PFSK-1 (cell line): ENCODE data around the gene CORO2B.

Source experiments
- FOXP2 ChIP-seq: optimal IDR thresholded peaks from 2 replicates; pipeline ENCODE3; 2011; ENCODE audit warnings: borderline replicate concordance, control low read depth, inconsistent platforms; ENCODE audit not compliant: insufficient read depth; ENCODE audit errors: extremely low read length, extremely low read depth
- POLR2AphosphoS5 ChIP-seq: IDR thresholded peaks from 2 replicates; pipeline ENCODE4 v1.6.1; 2012; ENCODE audit warnings: low read depth, mild to moderate bottlenecking, control low read depth, low read length, moderate library complexity
- REST ChIP-seq, 2 experiments: IDR thresholded peaks; 2 replicates each; pipeline versions ENCODE4 v1.6.1 to v1.8.0; 2011 to 2012; ENCODE audit warnings: low read depth in 2 of 2, low read length in 2 of 2, control low read depth in 1 of 2, inconsistent platforms in 1 of 2, mild to moderate bottlenecking in 1 of 2, moderate library complexity in 1 of 2; ENCODE audit not compliant: insufficient read depth in 1 of 2
- SIN3A ChIP-seq: IDR thresholded peaks from 2 replicates; pipeline ENCODE4 v1.6.1; 2012; ENCODE audit warnings: mild to moderate bottlenecking, low read length, moderate library complexity, borderline replicate concordance; ENCODE audit not compliant: insufficient read depth
- TAF1 ChIP-seq: IDR thresholded peaks from 2 replicates; pipeline ENCODE4 v1.6.1; 2012; ENCODE audit warnings: low read length, control low read depth, borderline replicate concordance; ENCODE audit not compliant: insufficient read depth

CORO2B gene

GRCh38 chr15:68627995-68628394 is 49.2 kb downstream of the CORO2B start:
- TF ChIP-seq FOXP2 (no peak), TAF1 (no peak), POLR2AphosphoS5 (no peak), SIN3A (no peak), REST (IDR thresholded peaks at IDR 0.05; ENCODE audit: insufficient read depth in 1 of 2, low read depth in 2 of 2, low read length in 2 of 2) (no peak)

- no peak for TF ChIP-seq TAF1
- TF ChIP-seq REST (IDR thresholded peaks at IDR 0.05; ENCODE audit: insufficient read depth in 1 of 2, low read depth in 2 of 2, low read length in 2 of 2) = no peak
- no peak for TF ChIP-seq FOXP2
- TF ChIP-seq POLR2AphosphoS5 = no peak
- TF ChIP-seq SIN3A = no peak
Observed at GRCh38 chr15:68629519-68630210, 50.9 kb downstream of the CORO2B start.

DNA sequence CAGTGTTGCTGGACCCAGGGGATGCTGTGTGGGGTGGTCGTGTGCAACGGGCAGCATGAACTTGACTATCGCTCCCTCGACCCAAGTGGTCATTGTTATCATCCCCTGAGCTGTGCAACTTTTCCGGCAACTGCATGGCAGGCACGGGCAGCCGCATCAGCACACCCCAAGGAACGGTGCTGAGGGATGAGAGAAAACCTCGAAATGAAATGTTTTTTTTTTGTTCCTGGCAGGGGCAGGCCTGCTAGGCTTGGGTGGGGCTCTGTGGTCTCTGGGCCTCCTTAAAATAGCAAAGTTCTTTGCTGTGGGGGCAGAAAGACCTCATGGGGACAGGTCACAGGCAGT is 51.4 kb downstream of the CORO2B start:
- TF ChIP-seq SIN3A (no peak), FOXP2 (no peak), TAF1 (no peak)

DNA sequence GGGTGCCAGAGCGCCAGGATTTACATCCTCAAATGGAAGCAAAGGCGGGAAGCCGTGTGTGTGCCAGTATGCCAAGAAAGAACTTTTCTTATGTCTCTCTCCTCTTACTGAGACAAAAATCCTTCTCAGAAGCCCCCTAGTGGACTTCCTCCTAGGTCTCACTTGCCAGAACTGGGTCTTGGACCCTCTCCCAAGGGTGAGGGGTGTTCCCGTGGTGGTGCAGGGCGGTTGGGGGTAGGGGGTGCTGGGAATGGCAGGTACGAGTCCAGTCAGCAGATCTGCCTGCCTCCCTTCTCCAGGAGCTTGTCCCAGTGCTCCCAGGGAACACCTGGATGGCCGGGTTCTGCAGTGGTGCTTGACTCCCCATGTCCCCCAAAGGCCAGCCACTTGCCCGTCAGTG is 52.0 kb downstream of the CORO2B start:
- TF ChIP-seq POLR2AphosphoS5 = no peak
- no peak for TF ChIP-seq REST (IDR thresholded peaks at IDR 0.05; ENCODE audit: insufficient read depth in 1 of 2, low read depth in 2 of 2, low read length in 2 of 2)
- TF ChIP-seq SIN3A = no peak
- no peak for TF ChIP-seq TAF1
- no peak for TF ChIP-seq FOXP2

- TF ChIP-seq FOXP2 (peak; percentile 38), SIN3A (no peak)
Observed at GRCh38 chr15:68631601-68632051, 52.8 kb downstream of the CORO2B start.

- no peak for TF ChIP-seq SIN3A
Observed at GRCh38 chr15:68632101-68632500, 53.3 kb downstream of the CORO2B start.
